Duodenal mucosa (tissue), 2 donors: ENCODE results near the gene KIAA1191.
"Not testable (repeated sequence)": the region's sequence is repeated elsewhere in the genome, so short reads cannot be mapped to it uniquely, and the experiment has no call there.

Experiments used
- H3K27ac ChIP-seq: one replicate; pipeline ENCODE4 v1.7.0; 2013; ENCODE audit warnings: low read depth, low read length
- H3K27me3 ChIP-seq, 2 donors: one replicate each; pipeline ENCODE4 v1.7.0; 2013; ENCODE audit warnings: low read length in 2 of 2, control low read depth in 1 of 2; ENCODE audit not compliant: insufficient read depth in 2 of 2, control insufficient read depth in 1 of 2
- H3K36me3 ChIP-seq, 2 donors: one replicate each; pipeline ENCODE4 v1.7.0; 2013; ENCODE audit warnings: low read length in 2 of 2, control low read depth in 1 of 2; ENCODE audit not compliant: insufficient read depth in 2 of 2, control insufficient read depth in 1 of 2
- H3K4me1 ChIP-seq, 2 donors: one replicate each; pipeline ENCODE4 v1.7.0; 2013; ENCODE audit warnings: low read length in 2 of 2, control low read depth in 1 of 2; ENCODE audit not compliant: insufficient read depth in 2 of 2, control insufficient read depth in 1 of 2
- H3K4me3 ChIP-seq, 2 donors: one replicate each; pipeline ENCODE4 v1.7.0; 2013; ENCODE audit warnings: low read length in 2 of 2, low read depth in 1 of 2
- H3K9ac ChIP-seq, 2 donors: one replicate each; pipeline ENCODE4 v1.7.0; 2013; ENCODE audit warnings: low read length in 2 of 2, low read depth in 1 of 2
- H3K9me3 ChIP-seq, 2 donors: one replicate each; pipeline ENCODE4 v1.7.0; 2013; ENCODE audit warnings: low read length in 2 of 2, control low read depth in 1 of 2; ENCODE audit not compliant: control insufficient read depth in 1 of 2

Gene KIAA1191, protein sequence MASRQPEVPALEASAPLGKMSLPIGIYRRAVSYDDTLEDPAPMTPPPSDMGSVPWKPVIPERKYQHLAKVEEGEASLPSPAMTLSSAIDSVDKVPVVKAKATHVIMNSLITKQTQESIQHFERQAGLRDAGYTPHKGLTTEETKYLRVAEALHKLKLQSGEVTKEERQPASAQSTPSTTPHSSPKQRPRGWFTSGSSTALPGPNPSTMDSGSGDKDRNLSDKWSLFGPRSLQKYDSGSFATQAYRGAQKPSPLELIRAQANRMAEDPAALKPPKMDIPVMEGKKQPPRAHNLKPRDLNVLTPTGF

DNA sequence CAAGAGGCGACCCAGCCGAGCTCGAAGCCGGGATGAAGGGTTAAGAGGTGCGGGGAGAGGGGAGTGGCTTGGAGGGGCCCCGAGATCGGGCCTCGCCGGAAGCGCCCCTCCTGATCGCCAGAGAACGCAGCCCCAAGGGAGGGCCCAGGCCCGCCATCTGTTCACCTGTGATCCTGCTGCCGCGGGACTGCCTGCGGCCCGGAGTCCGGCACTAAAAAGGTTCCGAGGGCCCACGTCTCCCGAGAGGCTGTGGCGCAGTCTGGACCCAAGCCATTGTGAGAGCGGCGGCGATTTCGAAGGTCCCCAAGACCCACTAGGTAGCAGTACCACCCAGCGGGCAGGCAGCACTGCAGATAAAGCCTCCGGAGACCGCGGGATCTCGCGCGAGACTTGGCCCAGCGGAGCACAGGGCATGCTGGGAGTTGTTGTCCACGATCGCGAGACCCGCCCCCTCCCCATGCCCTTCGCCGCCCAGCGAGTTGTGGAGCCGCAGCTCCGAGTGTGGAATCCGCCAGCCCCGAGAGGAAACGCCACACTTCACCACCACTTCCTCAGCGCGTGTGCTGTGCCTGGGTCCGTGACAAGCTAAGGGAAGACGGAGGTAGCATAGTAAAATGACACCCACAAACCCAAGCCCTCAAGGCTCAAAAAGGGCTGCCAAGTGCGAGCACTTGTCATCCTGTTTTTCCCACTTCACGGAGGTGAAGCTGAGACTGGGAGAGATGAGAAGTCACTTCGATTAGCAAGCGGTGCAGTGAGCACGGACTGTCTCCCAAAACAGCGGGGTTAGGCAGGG, at the start of gene KIAA1191:
Gene KIAA1191, minus strand, starts transcription at position 328 of the 796 bp plus-strand sequence. CDS start 2,256 bp downstream, outside the sequence.
- H3K4me1 ChIP-seq, result peaks cover 5 to 17% of the 10 kb centered on the region in 2 donors

DNA sequence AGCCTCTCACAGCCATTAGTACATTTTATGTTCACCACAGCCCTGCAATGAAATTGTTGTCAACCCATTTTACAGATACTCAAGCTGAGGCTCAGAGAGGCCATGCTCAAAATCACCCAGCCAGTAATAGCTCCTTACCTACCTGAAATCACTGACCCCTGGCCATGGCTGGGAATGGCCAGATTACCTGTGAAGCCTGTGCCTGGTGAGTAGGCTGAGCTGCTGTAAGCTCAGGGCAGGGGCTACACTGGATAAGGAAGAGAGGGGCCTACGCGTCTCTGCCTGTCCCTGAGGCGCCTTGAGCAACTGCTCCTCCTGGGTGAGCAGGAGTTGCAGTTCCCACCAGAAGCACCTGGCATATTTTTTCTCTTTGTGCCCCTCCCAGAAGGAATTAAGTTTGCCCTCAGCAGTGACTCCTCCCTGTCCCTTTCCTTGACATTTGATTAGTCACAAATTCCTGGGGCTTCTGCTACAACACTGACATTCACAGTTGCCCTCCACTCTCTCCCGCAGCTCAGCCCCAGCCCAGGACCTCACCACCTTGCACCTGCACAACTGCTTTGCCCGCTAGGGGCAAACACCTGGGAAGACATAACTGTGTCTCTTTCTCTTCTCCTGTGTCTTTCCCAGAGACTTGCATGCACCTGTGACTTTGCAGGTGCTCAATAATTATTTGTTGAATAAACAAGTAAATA, 49.1 kb upstream of the KIAA1191 start:
- no peaks in the 10 kb centered on the region for H3K9me3 ChIP-seq
- peaks cover 45 to 48% of the 10 kb centered on the region in 2 donors for H3K4me1 ChIP-seq
- no peak overlapping the region for H3K4me3 ChIP-seq
- no peaks in the 10 kb centered on the region for H3K27me3 ChIP-seq
- no peak overlapping the region for H3K9ac ChIP-seq
- peaks cover 27 to 43% of the 10 kb centered on the region in 2 donors for H3K36me3 ChIP-seq
- H3K27ac ChIP-seq, result no peak overlapping the region

More for the DNA sequence above, at the start of gene KIAA1191:
- Histone ChIP-seq H3K9me3 (no peaks in the 10 kb centered on the region), H3K4me3 (peak within 1 kb of the TSS; percentile 84 to 96), H3K9ac (peak within 1 kb of the TSS; percentile 94 to 96), H3K27me3 (peaks cover 11% of the 10 kb centered on the region in 2 donors), H3K27ac (peak within 1 kb of the TSS; percentile 66), H3K36me3 (peaks cover 3 to 9% of the 10 kb centered on the region in 2 donors)

DNA sequence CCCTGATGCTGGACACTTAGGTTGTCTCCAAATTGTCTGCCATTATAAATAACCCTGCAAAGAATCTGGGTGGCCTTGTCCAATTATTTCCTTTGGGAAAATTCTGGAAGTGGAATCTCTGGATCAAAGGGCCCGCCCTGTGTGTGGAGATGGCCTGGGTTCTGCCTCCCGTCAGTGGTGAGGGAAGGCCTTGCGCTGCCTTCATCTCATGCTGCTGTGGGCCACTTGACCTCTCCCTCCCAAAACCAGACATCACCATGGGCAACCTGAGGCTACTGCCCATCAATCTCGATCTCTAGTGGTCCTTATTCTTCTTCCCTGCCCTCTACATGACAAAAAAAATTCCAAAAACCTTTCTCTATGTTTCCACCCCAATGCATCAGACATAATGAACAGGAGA, 48.2 kb upstream of the KIAA1191 start:
- Histone ChIP-seq H3K9ac (no peak overlapping the region), H3K36me3 (peaks cover 27 to 45% of the 10 kb centered on the region in 2 donors), H3K27ac (no peak overlapping the region), H3K4me1 (peaks cover 44 to 47% of the 10 kb centered on the region in 2 donors), H3K27me3 (no peaks in the 10 kb centered on the region), H3K9me3 (no peaks in the 10 kb centered on the region), H3K4me3 (no peak overlapping the region)

DNA sequence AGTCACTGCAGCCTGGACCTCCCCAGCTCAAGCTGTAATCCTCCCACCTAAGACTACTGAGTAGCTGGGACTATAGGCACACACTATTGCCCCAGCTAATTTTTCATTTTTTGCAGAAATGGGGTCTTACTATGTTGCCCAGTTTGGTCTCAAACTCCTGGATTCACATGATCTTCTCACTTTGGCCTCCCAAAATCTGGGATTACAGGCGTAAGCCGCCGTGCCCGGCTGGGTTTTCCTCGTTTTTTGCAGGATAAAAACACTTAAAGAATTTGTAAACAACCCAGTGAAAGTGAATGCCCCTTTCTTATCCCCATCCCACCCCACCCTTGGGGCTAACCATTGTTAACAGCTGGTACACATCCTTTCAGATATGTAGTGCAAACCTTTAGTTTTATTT, 47.0 kb upstream of the KIAA1191 start:
- Histone ChIP-seq H3K36me3 (peaks cover 27 to 45% of the 10 kb centered on the region in 2 donors), H3K9me3 (no peaks in the 10 kb centered on the region), H3K9ac (no peak overlapping the region), H3K4me3 (no peak overlapping the region), H3K27ac (no peak overlapping the region), H3K27me3 (no peaks in the 10 kb centered on the region), H3K4me1 (peaks cover 41 to 45% of the 10 kb centered on the region in 2 donors)

DNA sequence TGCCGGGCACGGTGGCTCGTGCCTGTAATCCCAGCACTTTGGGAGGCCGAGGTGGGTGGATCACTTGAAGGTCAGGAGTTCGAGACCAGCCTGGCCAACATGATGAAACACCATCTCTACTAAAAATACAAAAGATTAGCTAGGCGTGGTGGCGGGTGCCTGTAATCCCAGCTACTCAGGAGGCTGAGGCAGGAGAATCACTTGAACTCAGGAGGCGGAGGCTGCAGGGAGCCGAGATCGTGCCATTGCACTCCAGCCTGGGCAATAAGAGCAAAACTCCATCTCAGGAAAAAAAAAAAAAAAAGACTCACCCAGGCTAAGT, 46.6 kb upstream of the KIAA1191 start:
- H3K9me3 ChIP-seq, result not testable (repeated sequence)
- peaks cover 27 to 45% of the 10 kb centered on the region in 2 donors for H3K36me3 ChIP-seq
- H3K4me1 ChIP-seq, result peaks cover 38 to 47% of the 10 kb centered on the region in 2 donors

DNA sequence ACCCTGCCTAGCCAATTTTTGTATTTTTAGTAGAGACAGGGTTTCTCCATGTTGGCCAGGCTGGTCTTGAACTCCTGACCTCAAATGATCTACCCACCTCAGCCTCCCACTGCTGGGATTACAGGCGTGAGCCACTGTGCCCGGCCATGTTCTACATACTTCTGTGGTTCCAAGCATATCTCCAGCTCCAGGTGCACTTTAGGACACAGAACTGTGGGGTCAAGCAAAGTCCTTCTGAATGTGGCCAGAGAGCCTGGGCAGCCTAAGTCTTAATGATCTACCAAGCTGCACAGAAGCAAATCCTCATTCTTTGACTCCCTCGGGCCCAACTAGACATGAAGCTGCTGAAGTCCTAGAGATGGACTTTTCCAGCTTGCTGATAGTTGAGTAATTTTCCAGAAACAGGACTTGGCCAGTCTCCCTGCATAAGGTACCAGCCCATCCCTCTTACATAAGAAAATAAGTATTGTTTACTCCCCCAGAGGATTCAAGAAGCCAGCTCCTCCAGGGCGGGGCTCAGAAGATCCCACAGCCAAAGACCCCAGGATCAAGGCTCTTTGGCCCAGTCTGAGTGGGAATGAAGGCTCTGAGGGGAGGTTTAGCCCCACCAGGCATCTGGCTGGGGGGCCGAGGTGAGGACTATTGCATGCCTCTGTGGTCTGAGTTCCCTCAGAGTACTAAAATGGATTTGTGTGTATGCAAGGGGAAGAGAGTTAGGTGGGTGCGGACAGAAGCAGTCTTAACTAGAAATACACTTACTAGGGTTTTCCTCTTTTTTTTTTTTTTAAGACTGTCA, 46.1 kb upstream of the KIAA1191 start:
- peaks cover 32 to 52% of the 10 kb centered on the region in 2 donors for H3K4me1 ChIP-seq
- peaks cover 27 to 45% of the 10 kb centered on the region in 2 donors for H3K36me3 ChIP-seq

More for the DNA sequence above, 46.6 kb upstream of the KIAA1191 start:
- not testable (repeated sequence) for H3K27me3 ChIP-seq, H3K27ac ChIP-seq, H3K4me3 ChIP-seq, H3K9ac ChIP-seq

DNA sequence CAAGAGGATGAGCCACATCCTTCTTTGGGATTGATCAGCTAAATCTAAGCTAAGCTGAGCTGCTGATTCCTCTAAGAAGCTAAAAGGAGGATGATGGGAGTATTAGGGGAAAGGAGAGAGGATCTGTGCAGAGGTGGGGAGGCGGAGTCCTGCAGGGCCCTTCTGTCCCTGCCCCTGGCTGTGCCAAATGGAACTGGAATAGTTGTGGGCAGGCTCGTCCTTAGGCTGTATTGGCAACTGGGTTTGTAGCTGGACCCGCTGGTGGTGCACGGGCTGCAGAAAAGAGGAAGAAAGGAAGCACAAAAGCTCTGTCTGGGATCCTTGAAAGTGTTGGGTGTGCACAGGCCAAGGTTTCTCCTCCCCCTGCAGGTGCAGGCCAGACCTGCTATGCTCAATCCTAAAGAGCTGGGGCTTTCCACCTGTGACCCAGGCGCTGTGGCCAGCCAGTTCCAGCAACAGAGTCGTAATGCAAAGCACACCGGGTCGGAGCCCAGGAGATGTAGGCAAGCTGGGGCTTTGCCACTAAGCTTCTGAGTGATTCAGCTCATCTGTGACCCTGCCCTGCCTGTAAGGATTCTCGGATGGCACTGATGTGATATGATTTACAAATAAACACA, 45.0 kb upstream of the KIAA1191 start:
- Histone ChIP-seq H3K9ac (peak overlapping the region in 1 of 2 donors; percentile 32), H3K4me1 (peaks cover 38 to 56% of the 10 kb centered on the region in 2 donors), H3K27me3 (no peaks in the 10 kb centered on the region), H3K27ac (no peak overlapping the region), H3K36me3 (peaks cover 23 to 42% of the 10 kb centered on the region in 2 donors), H3K4me3 (no peak overlapping the region), H3K9me3 (no peaks in the 10 kb centered on the region)

More for the DNA sequence above, 46.1 kb upstream of the KIAA1191 start:
- H3K27ac ChIP-seq, result no peak overlapping the region
- no peaks in the 10 kb centered on the region for H3K9me3 ChIP-seq
- H3K27me3 ChIP-seq, result no peaks in the 10 kb centered on the region
- H3K9ac ChIP-seq, result no peak overlapping the region
- no peak overlapping the region for H3K4me3 ChIP-seq

DNA sequence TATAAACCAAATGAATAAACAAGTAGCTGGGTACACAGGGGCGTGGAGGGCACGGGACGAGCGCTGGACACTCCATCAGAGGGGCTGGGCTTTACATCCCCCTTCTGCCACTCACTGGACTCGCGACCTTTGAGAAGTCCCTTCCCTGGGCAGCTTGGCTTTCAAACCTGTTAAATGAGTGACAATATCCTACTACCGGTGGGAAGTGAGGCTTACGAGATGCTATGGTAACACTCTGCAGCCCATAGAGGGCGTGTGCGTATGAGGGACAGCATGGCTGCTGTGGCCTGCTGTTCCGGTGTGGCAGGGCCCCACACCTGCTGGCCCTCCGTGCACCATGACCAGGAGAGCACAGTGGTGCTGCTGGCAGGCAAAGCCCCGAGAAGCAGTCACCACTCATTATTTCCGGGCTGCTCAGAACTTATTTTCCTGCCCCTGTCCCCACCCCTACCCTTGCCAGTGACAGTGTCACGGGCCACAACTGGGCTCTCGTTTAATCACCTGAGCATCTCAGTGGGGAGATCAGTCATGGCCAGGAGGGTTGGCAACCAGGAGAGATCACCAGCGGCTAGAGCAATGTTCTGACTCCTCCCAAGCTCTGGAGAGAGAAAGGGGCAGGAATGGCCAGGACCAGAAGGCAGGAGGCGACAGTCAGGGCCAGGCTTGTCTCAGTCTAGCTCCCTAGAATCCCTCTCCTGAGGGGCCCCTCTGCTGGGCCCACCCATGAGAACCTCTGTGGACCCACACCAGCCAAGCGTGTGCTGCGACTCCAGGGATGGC, 44.3 kb upstream of the KIAA1191 start:
- H3K36me3 ChIP-seq, result peaks cover 23 to 40% of the 10 kb centered on the region in 2 donors
- no peak overlapping the region for H3K27ac ChIP-seq
- no peak overlapping the region for H3K4me3 ChIP-seq
- H3K27me3 ChIP-seq, result no peaks in the 10 kb centered on the region
- H3K9me3 ChIP-seq, result no peaks in the 10 kb centered on the region
- H3K9ac ChIP-seq, result no peak overlapping the region
- H3K4me1 ChIP-seq, result peaks cover 41 to 57% of the 10 kb centered on the region in 2 donors
